HG03139 (cell line): ENCODE measurements around the gene SCG5.

Experiments used
- ATAC-seq: cut with Tn5 transposase; IDR thresholded peaks from one replicate; pipeline ENCODE4 v1.9.1; 2021; ENCODE audit not compliant: unreplicated experiment

SCG5 gene

GRCh38 chr15:32657941-32658340 is 16.4 kb downstream of the SCG5 start:
- no peak for ATAC-seq

DNA sequence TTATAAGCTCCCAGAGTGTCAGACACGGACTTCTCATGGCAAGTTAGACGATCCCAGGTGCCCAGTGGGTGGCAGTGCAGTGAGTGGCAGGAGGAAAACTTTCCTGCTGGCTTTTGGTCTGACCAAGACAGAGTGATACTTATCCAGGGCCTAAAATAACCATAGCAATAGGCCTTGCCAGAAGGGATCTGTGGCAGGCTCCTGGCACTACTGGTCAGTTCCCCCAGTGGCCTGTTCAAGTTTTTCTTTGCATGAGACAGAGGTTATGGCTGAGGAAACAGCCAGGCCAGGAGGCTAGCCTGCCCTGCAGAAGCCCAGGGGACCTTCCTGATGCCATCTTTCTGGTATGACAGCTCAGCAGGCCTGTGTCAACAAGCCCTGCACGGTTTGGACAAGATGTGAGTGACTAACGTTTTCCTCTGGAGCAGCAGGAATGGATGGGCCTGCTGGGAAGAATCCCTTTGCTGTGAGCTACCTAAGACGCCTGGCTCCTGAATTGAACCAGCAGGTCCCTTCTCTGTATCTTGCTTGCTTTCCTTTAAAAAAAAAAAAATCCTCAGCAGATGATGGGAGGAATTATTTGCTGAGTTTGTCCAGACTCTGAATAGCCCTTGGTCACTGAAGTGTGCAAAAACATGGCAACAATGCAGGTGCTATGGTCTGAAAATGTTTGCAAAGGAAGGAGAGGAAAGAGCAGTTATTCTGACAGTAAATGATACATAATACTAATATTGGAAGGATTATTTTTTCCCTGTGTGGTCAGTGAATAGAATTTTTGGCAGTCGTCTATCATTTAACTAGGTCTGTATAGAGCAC is 18.0 kb downstream of the SCG5 start:
- no peak for ATAC-seq

GRCh38 chr15:32663671-32664070 is 22.2 kb downstream of the SCG5 start:
- no peak for ATAC-seq

GRCh38 chr15:32664796-32665195 is 23.3 kb downstream of the SCG5 start:
- no peak for ATAC-seq

GRCh38 chr15:32667321-32667720 is 25.8 kb downstream of the SCG5 start:
- ATAC-seq = no peak

- no peak for ATAC-seq
Measured at GRCh38 chr15:32668942-32669341, 27.4 kb downstream of the SCG5 start.

GRCh38 chr15:32669896-32670611 is 28.5 kb downstream of the SCG5 start:
- no peak for ATAC-seq

- no peak for ATAC-seq
Measured at GRCh38 chr15:32670623-32671022, 29.1 kb downstream of the SCG5 start.

GRCh38 chr15:32671339-32672325 is 30.1 kb downstream of the SCG5 start:
- no peak for ATAC-seq

- ATAC-seq = no peak
Measured at GRCh38 chr15:32674681-32675080, 33.2 kb downstream of the SCG5 start.

- no peak for ATAC-seq
Measured at GRCh38 chr15:32675466-32675865, 34.0 kb downstream of the SCG5 start.

DNA sequence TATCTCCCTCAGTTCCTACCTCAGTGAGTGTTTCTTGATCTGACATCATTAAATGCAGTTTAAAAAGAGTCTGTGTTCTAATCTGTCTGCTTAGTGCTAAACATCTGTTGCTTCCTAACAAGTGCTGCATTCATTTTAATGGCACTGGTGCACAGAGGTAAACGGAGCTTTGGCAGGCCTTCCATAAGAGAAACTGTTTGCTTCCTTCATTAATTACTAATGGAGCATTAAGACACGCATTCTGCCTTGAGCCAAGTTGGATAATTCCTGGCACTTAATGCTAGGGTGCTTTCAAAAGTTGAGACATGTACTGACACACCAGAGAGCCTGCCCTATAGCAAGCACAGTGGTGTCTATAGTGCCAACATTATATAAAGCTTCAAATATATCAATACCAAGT is 34.7 kb downstream of the SCG5 start:
- ATAC-seq = no peak

GRCh38 chr15:32677238-32677750 is 35.8 kb downstream of the SCG5 start:
- ATAC-seq = no peak

- ATAC-seq = no peak
Measured at GRCh38 chr15:32679298-32679690, 37.8 kb downstream of the SCG5 start.

- ATAC-seq = no peak
Measured at GRCh38 chr15:32682569-32682968, 41.1 kb downstream of the SCG5 start.

- ATAC-seq = no peak
Measured at GRCh38 chr15:32682977-32683630, 41.6 kb downstream of the SCG5 start.

GRCh38 chr15:32683906-32684584 is 42.5 kb downstream of the SCG5 start:
- no peak for ATAC-seq

GRCh38 chr15:32685576-32685975 is 44.1 kb downstream of the SCG5 start:
- ATAC-seq = no peak

DNA sequence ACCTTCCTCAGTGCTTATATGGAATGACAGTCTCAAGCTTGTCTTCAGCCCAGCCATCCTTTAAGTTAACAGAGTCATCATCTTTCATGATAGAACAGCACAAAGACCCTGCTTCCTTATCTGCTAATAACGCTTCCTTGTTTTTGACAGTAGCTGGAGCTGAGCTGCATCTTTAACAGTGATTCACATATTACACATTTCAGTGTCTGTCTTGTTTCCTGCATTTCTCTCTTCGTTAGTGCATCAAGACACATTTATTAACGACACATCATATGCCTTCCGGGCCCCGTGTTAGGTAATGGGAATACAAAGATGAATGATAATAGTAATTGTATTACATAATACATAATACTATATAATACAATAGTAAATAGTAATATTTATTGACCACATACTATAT is 46.0 kb downstream of the SCG5 start:
- no peak for ATAC-seq

DNA sequence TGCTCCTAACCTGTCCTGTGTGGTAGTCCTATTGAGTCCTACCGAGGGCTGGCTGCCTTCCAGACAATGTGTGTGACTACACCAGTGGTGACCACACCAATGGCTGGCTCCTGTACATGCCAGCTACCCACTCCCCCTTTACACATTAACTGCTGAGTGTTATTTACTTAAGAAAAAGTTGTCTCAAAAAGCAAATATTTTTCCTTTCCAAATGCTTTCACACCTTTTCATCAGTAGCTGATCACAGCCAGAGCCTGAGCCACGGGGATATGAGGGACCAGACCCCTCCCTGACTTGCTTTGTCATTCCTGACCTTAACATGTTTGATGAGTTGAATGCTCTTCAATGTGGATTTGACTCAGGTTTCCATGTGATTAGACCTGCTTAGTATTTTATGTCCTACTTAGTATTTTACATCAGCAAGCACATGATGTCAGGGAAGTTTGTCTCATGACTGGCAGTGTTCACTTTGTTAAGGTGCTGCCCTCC is 46.7 kb downstream of the SCG5 start:
- ATAC-seq = no peak
